Trophoblast cell (in vitro differentiated cells and primary cell): ENCODE data around the gene HOXA2.

ENCODE experiments used
- DNase-seq, 2 donors: peaks; one replicate each; pipeline ENCODE4 v3.0.0-alpha.2; 2016
- H2AFZ ChIP-seq: 2 replicates; pipeline ENCODE4 v1.6.1; 2013; ENCODE audit warnings: low read length, moderate library complexity, mild to moderate bottlenecking; ENCODE audit not compliant: insufficient read depth, poor library complexity
- H2AK5ac ChIP-seq: 2 replicates; pipeline ENCODE4 v1.6.1; 2013; ENCODE audit warnings: mild to moderate bottlenecking, low read length
- H2BK120ac ChIP-seq: 2 replicates; pipeline ENCODE4 v1.6.1; 2013; ENCODE audit warnings: low read length, mild to moderate bottlenecking, moderate library complexity; ENCODE audit not compliant: insufficient read depth, poor library complexity
- H2BK12ac ChIP-seq: 2 replicates; pipeline ENCODE4 v1.6.1; 2013; ENCODE audit warnings: mild to moderate bottlenecking, low read length, moderate library complexity
- H2BK5ac ChIP-seq: 2 replicates; pipeline ENCODE4 v1.6.1; 2013; ENCODE audit warnings: low read length, low read depth, moderate library complexity, mild to moderate bottlenecking; ENCODE audit not compliant: poor library complexity
- H3K14ac ChIP-seq: 2 replicates; pipeline ENCODE4 v1.6.1; 2013; ENCODE audit warnings: mild to moderate bottlenecking, low read length
- H3K18ac ChIP-seq: 2 replicates; pipeline ENCODE4 v1.6.1; 2013; ENCODE audit warnings: mild to moderate bottlenecking, low read length
- H3K23ac ChIP-seq: 2 replicates; pipeline ENCODE4 v1.6.1; 2013; ENCODE audit warnings: low read length
- H3K27ac ChIP-seq: 2 replicates; pipeline ENCODE4 v1.5.1; 2013; ENCODE audit warnings: low read depth, mild to moderate bottlenecking, inconsistent platforms, low read length, moderate library complexity
- H3K27me3 ChIP-seq: 2 replicates; pipeline ENCODE4 v1.6.1; 2013; ENCODE audit warnings: inconsistent platforms, mild to moderate bottlenecking, low read length, moderate library complexity; ENCODE audit not compliant: insufficient read depth
- H3K36me3 ChIP-seq, 2 experiments: 1 replicate in 1 of 2; 2 replicates in 1 of 2; pipeline ENCODE4 v1.6.1; 2013; ENCODE audit warnings: low read length in 2 of 2, mild to moderate bottlenecking in 2 of 2, moderate library complexity in 1 of 2; ENCODE audit not compliant: insufficient read depth in 2 of 2, control insufficient read depth in 1 of 2
- H3K4ac ChIP-seq: 2 replicates; pipeline ENCODE4 v1.6.1; 2013; ENCODE audit warnings: low read depth, mild to moderate bottlenecking, low read length, moderate library complexity
- H3K4me1 ChIP-seq, 2 experiments: 1 replicate in 1 of 2; 2 replicates in 1 of 2; pipeline ENCODE4 v1.6.1; 2013; ENCODE audit warnings: low read length in 2 of 2, mild to moderate bottlenecking in 2 of 2, moderate library complexity in 1 of 2; ENCODE audit not compliant: insufficient read depth in 2 of 2, control insufficient read depth in 1 of 2
- H3K4me2 ChIP-seq: 2 replicates; pipeline ENCODE4 v1.6.1; 2013; ENCODE audit warnings: inconsistent platforms, mild to moderate bottlenecking, low read length, moderate library complexity
- H3K4me3 ChIP-seq: 2 replicates; pipeline ENCODE4 v1.5.1; 2013; ENCODE audit warnings: mild to moderate bottlenecking, low read depth, low read length, inconsistent platforms
- H3K79me1 ChIP-seq: one replicate; pipeline ENCODE4 v1.6.1; 2013; ENCODE audit warnings: low read length
- H3K79me2 ChIP-seq: 2 replicates; pipeline ENCODE4 v1.6.1; 2013; ENCODE audit warnings: low read length, mild to moderate bottlenecking; ENCODE audit not compliant: control insufficient read depth, insufficient read depth, poor library complexity
- H3K9ac ChIP-seq: 2 replicates; pipeline ENCODE4 v1.6.1; 2013; ENCODE audit warnings: mild to moderate bottlenecking, low read length
- H3K9me3 ChIP-seq: 2 replicates; pipeline ENCODE4 v1.6.1; 2013; ENCODE audit warnings: low read depth, mild to moderate bottlenecking, control low read depth, inconsistent platforms, low read length; ENCODE audit not compliant: insufficient read depth
- H4K12ac ChIP-seq: 2 replicates; pipeline ENCODE4 v1.6.1; 2013; ENCODE audit warnings: low read depth, mild to moderate bottlenecking, low read length, moderate library complexity
- H4K8ac ChIP-seq: 2 replicates; pipeline ENCODE4 v1.6.1; 2013; ENCODE audit warnings: low read depth, mild to moderate bottlenecking, low read length, moderate library complexity
- H4K91ac ChIP-seq: one replicate; pipeline ENCODE4 v1.6.1; 2013; ENCODE audit warnings: low read depth, mild to moderate bottlenecking, low read length, moderate library complexity
- WGBS: extraction: QIAGEN DNeasy Blood & Tissue Kit; methylation state at CpG from one replicate; pipeline ENCODE4 v1.1.7; 2013; ENCODE audit warnings: missing lambda C conversion rate; ENCODE audit not compliant: insufficient read length, insufficient coverage; ENCODE audit errors: extremely low coverage; 5-methylcytosine and 5-hydroxymethylcytosine counted together

HOXA2 gene

DNA sequence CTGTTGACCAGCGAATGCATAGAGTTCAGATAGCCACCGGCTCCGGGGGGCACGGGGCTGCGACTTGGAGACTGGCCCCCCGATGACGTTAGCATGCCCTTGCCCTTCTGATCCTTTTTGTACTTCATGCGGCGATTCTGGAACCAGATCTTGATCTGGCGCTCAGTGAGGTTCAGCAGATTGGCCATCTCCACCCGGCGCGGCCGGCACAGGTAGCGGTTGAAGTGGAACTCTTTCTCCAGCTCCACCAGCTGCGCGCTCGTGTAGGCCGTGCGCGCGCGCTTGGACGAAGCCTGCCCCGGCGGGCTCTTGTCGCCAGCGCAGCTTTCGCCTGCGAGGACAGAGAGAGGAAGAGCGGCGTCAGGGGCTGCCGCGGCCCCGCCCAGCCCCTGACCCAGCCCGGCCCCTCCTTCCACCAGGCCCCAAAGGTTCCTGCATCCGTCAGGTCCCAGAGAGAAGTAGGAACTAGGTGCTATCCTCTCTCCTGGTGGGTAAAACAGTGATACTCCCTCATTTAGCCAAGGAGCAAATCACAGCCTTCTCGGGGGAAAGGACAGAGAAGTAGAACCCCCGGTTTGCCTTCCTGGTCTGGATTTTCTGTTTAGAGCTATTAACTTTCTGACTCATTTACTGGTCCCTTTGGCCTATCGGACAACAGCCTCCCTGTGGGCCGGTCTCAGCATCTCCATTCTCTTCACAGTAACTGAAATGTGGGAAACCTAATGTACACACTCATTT, 6.1 kb upstream of the HOXA2 start:
- Histone ChIP-seq H3K4me1 (peaks cover 5 to 7% of the 10 kb centered on the region in 2 experiments), H2BK12ac (no peak overlapping the region), H3K18ac (no peak overlapping the region), H3K4me3 (no peak overlapping the region), H3K14ac (no peak overlapping the region), H4K91ac (no peak overlapping the region), H3K79me2 (no peaks in the 10 kb centered on the region), H3K9me3 (peaks cover 14% of the 10 kb centered on the region), H3K27me3 (peaks cover 84% of the 10 kb centered on the region), H3K23ac (no peak overlapping the region), H3K4ac (no peak overlapping the region), H2AK5ac (no peak overlapping the region), H3K4me2 (peak overlapping the region; percentile 15), H4K8ac (no peak overlapping the region), H2BK120ac (no peak overlapping the region), H2AFZ (no peak overlapping the region), H3K79me1 (no peaks in the 10 kb centered on the region), H3K27ac (no peak overlapping the region), H2BK5ac (no peak overlapping the region), H3K36me3 (no peaks in the 10 kb centered on the region), H3K9ac (no peak overlapping the region), H4K12ac (no peak overlapping the region)
- no peak for DNase-seq
- no CpG with 5 or more reads among the region's 41 CpGs for WGBS

- Histone ChIP-seq H2BK5ac (no peak overlapping the region), H3K9ac (no peak overlapping the region), H2AK5ac (no peak overlapping the region), H3K4me1 (peaks cover 5 to 7% of the 10 kb centered on the region in 2 experiments), H2BK12ac (no peak overlapping the region), H3K79me1 (no peaks in the 10 kb centered on the region), H3K4me2 (no peak overlapping the region), H4K12ac (no peak overlapping the region), H3K36me3 (no peaks in the 10 kb centered on the region), H4K8ac (no peak overlapping the region), H3K4ac (no peak overlapping the region), H2BK120ac (no peak overlapping the region), H4K91ac (no peak overlapping the region), H3K9me3 (peaks cover 16% of the 10 kb centered on the region), H3K23ac (no peak overlapping the region), H3K27me3 (peaks cover 83% of the 10 kb centered on the region), H3K4me3 (no peak overlapping the region), H3K18ac (no peak overlapping the region), H3K79me2 (no peaks in the 10 kb centered on the region), H3K27ac (no peak overlapping the region), H2AFZ (no peak overlapping the region), H3K14ac (no peak overlapping the region)
- WGBS: no CpG with 5 or more reads among the region's 47 CpGs
- DNase-seq: no peak
Measured at GRCh38 chr7:27107391-27108381, 5.2 kb upstream of the HOXA2 start.

DNA sequence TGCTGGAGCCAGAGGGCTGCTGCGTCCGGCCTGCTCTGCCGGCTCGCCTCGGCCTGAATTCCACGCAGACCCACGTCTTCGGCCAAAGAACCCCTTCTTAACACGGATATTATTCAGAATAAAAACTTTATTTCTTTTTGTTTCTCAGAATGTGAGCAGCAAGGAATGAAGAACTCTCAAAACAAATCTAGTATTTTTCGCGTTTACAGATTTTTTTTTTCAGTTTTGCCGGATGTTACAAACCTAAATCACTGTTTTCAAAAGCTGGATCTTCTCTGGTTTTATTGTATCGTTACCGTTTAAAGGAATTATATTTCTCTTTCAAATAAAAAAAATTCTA, 4.4 kb upstream of the HOXA2 start:
- no peak overlapping the region for H3K14ac ChIP-seq
- H2AFZ ChIP-seq: no peak overlapping the region
- H3K9ac ChIP-seq: no peak overlapping the region
- H4K91ac ChIP-seq: no peak overlapping the region
- H4K8ac ChIP-seq: no peak overlapping the region
- no peak overlapping the region for H4K12ac ChIP-seq
- peaks cover 6 to 7% of the 10 kb centered on the region in 2 experiments for H3K4me1 ChIP-seq
- no peak for DNase-seq
- no peak overlapping the region for H2BK5ac ChIP-seq
- peaks cover 91% of the 10 kb centered on the region for H3K27me3 ChIP-seq
- no CpG with 5 or more reads among the region's 14 CpGs for WGBS
- H3K79me2 ChIP-seq: no peaks in the 10 kb centered on the region
- H3K18ac ChIP-seq: no peak overlapping the region
- no peak overlapping the region for H2BK120ac ChIP-seq
- H2AK5ac ChIP-seq: no peak overlapping the region
- peak overlapping the region; percentile 23 for H3K4me2 ChIP-seq
- no peak overlapping the region for H3K4me3 ChIP-seq
- no peak overlapping the region for H2BK12ac ChIP-seq
- H3K36me3 ChIP-seq: no peaks in the 10 kb centered on the region
- no peak overlapping the region for H3K4ac ChIP-seq
- H3K23ac ChIP-seq: no peak overlapping the region
- peaks cover 17% of the 10 kb centered on the region for H3K9me3 ChIP-seq
- no peak overlapping the region for H3K27ac ChIP-seq
- no peaks in the 10 kb centered on the region for H3K79me1 ChIP-seq

DNA sequence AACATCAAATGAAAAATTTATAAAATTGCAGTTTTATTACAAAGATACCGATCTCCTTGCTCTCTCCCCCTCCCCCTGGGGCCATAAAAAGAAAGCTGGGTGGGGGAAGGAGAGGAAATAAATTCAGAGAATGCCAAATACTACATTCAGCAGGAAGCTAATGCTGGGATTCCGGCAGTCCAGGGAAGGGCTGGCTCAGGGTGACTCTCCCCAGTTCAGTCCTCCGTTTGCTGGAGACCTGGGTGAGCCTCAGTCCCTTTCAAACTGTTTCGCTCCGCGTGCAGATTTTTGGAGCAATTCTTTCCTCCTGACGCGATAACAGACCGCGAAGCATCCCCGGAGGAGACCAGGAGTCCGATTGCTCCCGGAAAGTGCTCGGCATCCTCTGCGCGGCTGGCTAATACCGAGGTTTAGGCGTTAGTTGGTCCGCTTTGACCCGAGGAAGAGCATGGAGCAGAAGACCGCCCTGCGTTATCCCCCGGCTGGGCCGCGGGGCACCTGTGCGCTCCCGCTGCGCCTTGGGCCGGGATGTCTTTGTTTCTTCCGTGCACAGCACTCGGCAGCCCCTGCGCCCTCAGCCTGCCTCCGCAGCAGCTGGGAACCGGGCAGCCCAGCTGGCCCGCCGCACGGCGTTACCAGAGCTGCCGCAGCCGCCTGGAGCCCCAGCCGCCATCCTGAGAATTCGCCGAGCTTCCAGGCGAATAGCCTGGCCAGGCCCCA, 3.9 kb upstream of the HOXA2 start:
- no peak overlapping the region for H3K23ac ChIP-seq
- no peak overlapping the region for H3K9ac ChIP-seq
- no peaks in the 10 kb centered on the region for H3K79me1 ChIP-seq
- H4K8ac ChIP-seq: no peak overlapping the region
- peak in 1 of 2 donors; percentile 48 for DNase-seq
- no peak overlapping the region for H3K27ac ChIP-seq
- no peak overlapping the region for H3K4me3 ChIP-seq
- H3K27me3 ChIP-seq: peaks cover 92% of the 10 kb centered on the region
- H3K36me3 ChIP-seq: no peaks in the 10 kb centered on the region
- no peak overlapping the region for H2AK5ac ChIP-seq
- H2BK5ac ChIP-seq: no peak overlapping the region
- no peaks in the 10 kb centered on the region for H3K79me2 ChIP-seq
- no peak overlapping the region for H2AFZ ChIP-seq
- H4K12ac ChIP-seq: no peak overlapping the region
- H3K4me2 ChIP-seq: peak overlapping the region; percentile 23
- peaks cover 6 to 7% of the 10 kb centered on the region in 2 experiments for H3K4me1 ChIP-seq
- peaks cover 18% of the 10 kb centered on the region for H3K9me3 ChIP-seq
- no peak overlapping the region for H2BK12ac ChIP-seq
- no peak overlapping the region for H3K14ac ChIP-seq
- H2BK120ac ChIP-seq: no peak overlapping the region
- no peak overlapping the region for H3K18ac ChIP-seq
- WGBS: no CpG with 5 or more reads among the region's 44 CpGs
- no peak overlapping the region for H3K4ac ChIP-seq
- no peak overlapping the region for H4K91ac ChIP-seq
